Right atrium auricular region (tissue), 2 donors: Measurements from ENCODE around the gene ST6GALNAC1. TPM values are rescaled to one million over a fixed set of nuclear protein-coding genes. Genes with fewer than 3 reads are reported as not detected.

Experiments
- DNase-seq: peaks from one replicate; pipeline ENCODE4 v3.0.0-alpha.2; 2019; ENCODE audit warnings: low spot score
- H3K27ac ChIP-seq, 2 donors: fragments of 200-600 bp; sonication (generic); 1 replicate in 1 of 2; 2 replicates in 1 of 2; pipeline ENCODE4 v1.5.1; 2016 to 2019
- H3K27me3 ChIP-seq, 2 donors: fragments of 200-600 bp; sonication (generic); one replicate each; pipeline versions ENCODE4 v1.5.1 to v1.6.0; 2017 to 2019
- H3K36me3 ChIP-seq: fragments of 200-600 bp; sonication (generic); one replicate; pipeline ENCODE4 v1.5.1; 2016
- H3K4me1 ChIP-seq, 2 donors: fragments of 200-600 bp; sonication (generic); one replicate each; pipeline versions ENCODE4 v1.5.1 to v1.6.0; 2017 to 2019
- H3K4me3 ChIP-seq, 2 donors: fragments of 200-600 bp; sonication (generic); 1 replicate in 1 of 2; 2 replicates in 1 of 2; pipeline ENCODE4 v1.5.1; 2017 to 2019; ENCODE audit warnings: mild to moderate bottlenecking in 1 of 2, moderate library complexity in 1 of 2
- H3K9me3 ChIP-seq, 2 donors: fragments of 200-600 bp; sonication (generic); one replicate each; pipeline ENCODE4 v1.5.1; 2019
- CTCF ChIP-seq, 2 donors: fragments of 200-600 bp; sonication (generic); IDR thresholded peaks; one replicate each; pipeline ENCODE4 v1.5.1; 2019; ENCODE audit warnings: antibody characterized with exemption in 2 of 2
- total RNA-seq, 2 donors: library from RNA; depleted of rRNA; stranded (reverse); fragments of >200 nt; gene quantifications; one replicate each; pipeline ENCODE4 v1.1.0, GENCODE V29; 2016

Gene ST6GALNAC1
- total RNA-seq, 2 donors from 2014 or later, result 2.4 to 7.1 TPM

- Histone ChIP-seq H3K27ac (no peak overlapping the region), H3K4me1 (peaks cover 0 to 16% of the 10 kb centered on the region in 2 donors), H3K4me3 (no peak overlapping the region), H3K9me3 (no peaks in the 10 kb centered on the region), H3K27me3 (no peaks in the 10 kb centered on the region), H3K36me3 (no peaks in the 10 kb centered on the region)
- TF ChIP-seq CTCF (IDR thresholded peaks at IDR 0.05), result no peak
- DNase-seq, result no peak
Measured at GRCh38 chr17:76659928-76660655, 16.5 kb upstream of the ST6GALNAC1 start.

DNA sequence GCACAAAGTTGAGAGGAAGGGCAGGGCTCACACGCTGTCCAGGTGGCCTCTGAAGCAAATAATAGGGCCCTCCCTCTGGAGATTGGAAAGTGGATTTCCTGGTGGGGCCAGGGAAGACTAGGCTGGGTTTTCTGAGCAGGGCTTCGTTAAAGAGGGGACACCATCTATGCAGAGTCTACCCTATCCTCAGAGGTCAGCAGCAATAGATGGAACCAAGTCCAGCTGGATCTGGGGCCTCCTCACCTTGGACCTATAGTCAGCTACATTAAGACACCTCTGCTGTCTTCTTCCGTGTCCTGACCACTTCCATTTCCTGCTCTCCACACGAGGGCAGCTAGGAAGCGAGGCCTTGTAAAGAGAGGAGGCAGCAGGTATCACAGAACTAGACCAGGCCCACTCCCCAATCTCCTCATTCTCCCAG lies 14.7 kb upstream of the ST6GALNAC1 start:
- Histone ChIP-seq H3K36me3 (no peaks in the 10 kb centered on the region), H3K4me3 (no peak overlapping the region), H3K9me3 (no peaks in the 10 kb centered on the region), H3K27ac (no peak overlapping the region), H3K27me3 (no peaks in the 10 kb centered on the region), H3K4me1 (peaks cover 0 to 16% of the 10 kb centered on the region in 2 donors)
- no peak for DNase-seq
- no peak for TF ChIP-seq CTCF (IDR thresholded peaks at IDR 0.05)

GRCh38 chr17:76657505-76658241 lies 14.1 kb upstream of the ST6GALNAC1 start:
- H3K27ac ChIP-seq, result no peak overlapping the region
- no peaks in the 10 kb centered on the region for H3K36me3 ChIP-seq
- no peak for DNase-seq
- no peak for TF ChIP-seq CTCF (IDR thresholded peaks at IDR 0.05)
- H3K4me1 ChIP-seq, result peaks cover 0 to 16% of the 10 kb centered on the region in 2 donors
- H3K4me3 ChIP-seq, result no peak overlapping the region
- H3K27me3 ChIP-seq, result no peaks in the 10 kb centered on the region
- no peaks in the 10 kb centered on the region for H3K9me3 ChIP-seq

- H3K4me3 ChIP-seq, result no peak overlapping the region
- no peaks in the 10 kb centered on the region for H3K27me3 ChIP-seq
- H3K9me3 ChIP-seq, result no peaks in the 10 kb centered on the region
- no peak for TF ChIP-seq CTCF (IDR thresholded peaks at IDR 0.05)
- peaks cover 0 to 1% of the 10 kb centered on the region in 2 donors for H3K4me1 ChIP-seq
- H3K27ac ChIP-seq, result no peak overlapping the region
- no peaks in the 10 kb centered on the region for H3K36me3 ChIP-seq
- no peak for DNase-seq
Measured at GRCh38 chr17:76654408-76654807, 10.9 kb upstream of the ST6GALNAC1 start.

- Histone ChIP-seq H3K27ac (no peak overlapping the region), H3K36me3 (no peaks in the 10 kb centered on the region), H3K27me3 (no peaks in the 10 kb centered on the region), H3K9me3 (peaks cover 0 to 5% of the 10 kb centered on the region in 2 donors), H3K4me1 (no peaks in the 10 kb centered on the region), H3K4me3 (no peak overlapping the region)
- no peak for DNase-seq
- no peak for TF ChIP-seq CTCF (IDR thresholded peaks at IDR 0.05)
Measured at GRCh38 chr17:76650504-76650903, 6.9 kb upstream of the ST6GALNAC1 start.
